SK-N-MC (cell line): ENCODE measurements around the gene ZNFX1.

Experiments used
- EZH2 ChIP-seq: fragments of 200-600 bp; sonication (generic); IDR thresholded peaks from one replicate; pipeline ENCODE4 v1.6.1; 2017; ENCODE audit warnings: antibody characterized with exemption
- POLR2AphosphoS5 ChIP-seq: IDR thresholded peaks from 2 replicates; pipeline ENCODE4 v1.6.1; 2012; ENCODE audit warnings: mild to moderate bottlenecking, low read depth, low read length, borderline replicate concordance

GRCh38 chr20:49275636-49276035 lies 2.2 kb downstream of the ZNFX1 start:
- TF ChIP-seq EZH2 (no peak), POLR2AphosphoS5 (no peak)
